K562 (cell line): ENCODE measurements around the gene ZNF865. TPM values are rescaled to one million over a fixed set of nuclear protein-coding genes. Genes with fewer than 3 reads are reported as not detected.

Experiments used
- HDAC6 ChIP-seq: IDR thresholded peaks from 2 replicates; pipeline ENCODE4 v1.6.1; 2012; ENCODE audit warnings: low read depth, mild to moderate bottlenecking, control low read depth, inconsistent platforms, low read length, moderate library complexity
- HNRNPK ChIP-seq: fragments of 200-400 bp; formaldehyde crosslinking; IDR thresholded peaks from one replicate; pipeline ENCODE4 v1.6.1; 2018; ENCODE audit warnings: mild to moderate bottlenecking, low read depth, low read length; ENCODE audit not compliant: poor library complexity, severe bottlenecking
- HOXB6 ChIP-seq: fragments of 250-450 bp; sonication (Bioruptor Pico); IDR thresholded peaks from 2 replicates; pipeline ENCODE4 v1.5.1; 2022; ENCODE audit warnings: mild to moderate bottlenecking, borderline replicate concordance
- NR2C1 ChIP-seq, 2 experiments: fragments of 450-650 bp; IDR thresholded peaks; 2 replicates each; pipeline ENCODE4 v1.6.1; 2017; ENCODE audit warnings: mild to moderate bottlenecking in 2 of 2, antibody characterized with exemption in 1 of 2, inconsistent platforms in 1 of 2, missing compliant biosample characterization in 1 of 2, missing genetic modification characterization in 1 of 2
- OTX1 ChIP-seq: fragments of 450-650 bp; formaldehyde crosslinking; IDR thresholded peaks from 2 replicates; pipeline ENCODE4 v1.4.0; 2022; ENCODE audit warnings: mild to moderate bottlenecking
- RAD21 ChIP-seq, 2 experiments: fragments of 250-450 bp in 1 of 2; fragments of 450-650 bp in 1 of 2; sonication (Bioruptor Pico) in 1 of 2; formaldehyde crosslinking in 1 of 2; IDR thresholded peaks in 1 of 2; conservative IDR thresholded peaks in 1 of 2; 2 replicates each; pipeline versions ENCODE4 v1.4.0 to v1.8.0; 2020 to 2022; ENCODE audit warnings: mild to moderate bottlenecking in 2 of 2, moderate library complexity in 1 of 2
- TAL1 ChIP-seq: fragments of 450-650 bp; IDR thresholded peaks from 2 replicates; pipeline ENCODE4 v1.6.1; 2016; ENCODE audit warnings: mild to moderate bottlenecking
- WHSC1 ChIP-seq: IDR thresholded peaks from one replicate; pipeline ENCODE4 v1.6.1; 2012; ENCODE audit warnings: low read length, control low read depth, inconsistent platforms
- YBX1 ChIP-seq: fragments of 450-650 bp; IDR thresholded peaks from 2 replicates; pipeline ENCODE4 v1.7.1; 2016; ENCODE audit warnings: mild to moderate bottlenecking
- ZBTB17 ChIP-seq: fragments of 450-650 bp; formaldehyde crosslinking; IDR thresholded peaks from 2 replicates; pipeline ENCODE4 v1.4.0; 2020; ENCODE audit warnings: mild to moderate bottlenecking
- ZKSCAN1 ChIP-seq: fragments of 150-350 bp; IDR thresholded peaks from 2 replicates; pipeline ENCODE4 v1.6.1; 2016; ENCODE audit warnings: low read depth, low read length
- ZNF184 ChIP-seq: sonication (generic); formaldehyde crosslinking; IDR thresholded peaks from 2 replicates; pipeline ENCODE4 v1.5.0; 2020; ENCODE audit warnings: missing genetic modification reagents
- ZNF282 ChIP-seq: sonication (generic); formaldehyde crosslinking; IDR thresholded peaks from 2 replicates; pipeline ENCODE4 v1.8.1; 2023; ENCODE audit warnings: missing genetic modification reagents
- ZNF778 ChIP-seq: fragments of 450-650 bp; formaldehyde crosslinking; IDR thresholded peaks from 2 replicates; pipeline ENCODE4 v1.4.0; 2020; ENCODE audit warnings: mild to moderate bottlenecking, moderate library complexity
- polyA plus RNA-seq, 8 experiments: library from polyadenylated mRNA; depleted of rRNA in 4 of 8; stranded (reverse) in 5 of 8; unstranded in 3 of 8; fragments of >200 nt; fragmentation: Nextera tagmentation in 2 of 8; fragmentation: Illumina TruSeq in 1 of 8; extraction: Ambion mirVana in 2 of 8; extraction: Trizol in 1 of 8; gene quantifications; 2 replicates each; pipeline versions ENCODE4 v1.2.1 to v1.2.3, GENCODE V29; 2011 to 2014; ENCODE audit warnings: inconsistent platforms in 1 of 8, missing spikeins in 1 of 8
- total RNA-seq, 7 experiments: library from RNA; depleted of rRNA in 6 of 7; stranded (reverse); fragments of >200 nt in 6 of 7; fragmentation: Illumina TruSeq in 2 of 7; extraction: Trizol in 2 of 7; gene quantifications; 2 replicates each; pipeline versions ENCODE4 v1.2.1 to v1.2.3, GENCODE V29; 2011 to 2021; ENCODE audit warnings: low replicate concordance in 1 of 7
- TF ChIP-seq, protein P1 (sequence below), 3 experiments: fragments of 200-800 bp in 1 of 3; fragments of 250-450 bp in 1 of 3; fragments of 450-650 bp in 1 of 3; sonication (Bioruptor Pico) in 1 of 3; sonication (Bioruptor generic) in 1 of 3; formaldehyde crosslinking in 1 of 3; IDR thresholded peaks; 2 replicates each; pipeline versions ENCODE4 v1.6.1 to v1.8.0; 2016 to 2022; ENCODE audit warnings: mild to moderate bottlenecking in 2 of 3, missing genetic modification characterization in 2 of 3, missing compliant biosample characterization in 1 of 3, moderate library complexity in 1 of 3
- TF ChIP-seq, protein P2 (sequence below): sonication (generic); formaldehyde crosslinking; IDR thresholded peaks from 2 replicates; pipeline ENCODE4 v1.9.0; 2022; ENCODE audit warnings: mild to moderate bottlenecking, missing genetic modification reagents

ZNF865 gene
- total and polyA plus RNA-seq, 9 of the 15 experiments (the other 6 are each of a cell fraction or from before 2014, with no cell fraction given): 0.40 to 18.8 (median 1.6) TPM; not detected in 2

DNA sequence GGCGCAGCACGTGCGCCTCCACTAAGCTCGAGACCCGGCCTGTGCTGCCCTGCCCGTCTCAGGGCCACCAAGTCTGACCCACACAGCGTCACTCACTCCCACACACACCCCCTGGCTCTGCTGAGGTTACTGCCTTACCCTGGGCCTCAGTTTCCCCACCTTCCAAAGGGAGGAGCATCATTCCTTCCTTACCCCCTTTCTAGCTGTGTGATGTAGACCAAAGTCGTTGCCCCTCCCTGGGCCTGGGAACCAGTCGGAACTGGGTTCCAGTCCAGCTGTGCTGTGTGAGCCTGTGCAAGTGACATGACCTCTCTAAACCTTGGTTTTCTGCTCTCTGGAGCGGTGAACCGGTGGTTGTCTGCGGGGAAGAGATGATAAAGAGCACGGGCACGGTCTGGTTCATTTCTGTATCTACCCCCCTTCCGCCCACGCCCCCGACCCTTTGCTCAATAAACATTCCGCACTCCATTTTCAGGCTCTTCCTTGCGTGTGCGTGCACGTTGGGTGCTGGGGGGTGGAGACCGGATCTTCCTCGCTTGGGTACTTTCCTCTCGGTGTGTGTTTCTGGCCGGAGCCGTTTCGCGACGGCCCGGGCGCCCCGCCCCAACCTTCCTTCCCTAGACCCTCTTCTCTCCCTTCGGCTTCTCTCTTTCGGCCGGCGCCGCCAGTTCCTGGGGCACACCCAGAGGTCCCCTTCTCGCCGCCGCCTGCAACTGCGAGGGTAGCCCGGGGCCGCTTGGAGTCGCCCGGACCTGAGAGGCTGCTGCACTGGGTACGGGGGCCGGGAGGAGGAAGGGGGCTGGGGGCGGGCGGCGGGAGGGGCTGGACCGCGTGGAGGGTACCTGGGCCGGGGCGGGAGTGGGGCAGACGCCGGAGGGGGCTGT is 37.8 kb downstream of the ZNF865 start, which contains the start of gene ZNF581 (continued):
- TF ChIP-seq, protein P1, sequence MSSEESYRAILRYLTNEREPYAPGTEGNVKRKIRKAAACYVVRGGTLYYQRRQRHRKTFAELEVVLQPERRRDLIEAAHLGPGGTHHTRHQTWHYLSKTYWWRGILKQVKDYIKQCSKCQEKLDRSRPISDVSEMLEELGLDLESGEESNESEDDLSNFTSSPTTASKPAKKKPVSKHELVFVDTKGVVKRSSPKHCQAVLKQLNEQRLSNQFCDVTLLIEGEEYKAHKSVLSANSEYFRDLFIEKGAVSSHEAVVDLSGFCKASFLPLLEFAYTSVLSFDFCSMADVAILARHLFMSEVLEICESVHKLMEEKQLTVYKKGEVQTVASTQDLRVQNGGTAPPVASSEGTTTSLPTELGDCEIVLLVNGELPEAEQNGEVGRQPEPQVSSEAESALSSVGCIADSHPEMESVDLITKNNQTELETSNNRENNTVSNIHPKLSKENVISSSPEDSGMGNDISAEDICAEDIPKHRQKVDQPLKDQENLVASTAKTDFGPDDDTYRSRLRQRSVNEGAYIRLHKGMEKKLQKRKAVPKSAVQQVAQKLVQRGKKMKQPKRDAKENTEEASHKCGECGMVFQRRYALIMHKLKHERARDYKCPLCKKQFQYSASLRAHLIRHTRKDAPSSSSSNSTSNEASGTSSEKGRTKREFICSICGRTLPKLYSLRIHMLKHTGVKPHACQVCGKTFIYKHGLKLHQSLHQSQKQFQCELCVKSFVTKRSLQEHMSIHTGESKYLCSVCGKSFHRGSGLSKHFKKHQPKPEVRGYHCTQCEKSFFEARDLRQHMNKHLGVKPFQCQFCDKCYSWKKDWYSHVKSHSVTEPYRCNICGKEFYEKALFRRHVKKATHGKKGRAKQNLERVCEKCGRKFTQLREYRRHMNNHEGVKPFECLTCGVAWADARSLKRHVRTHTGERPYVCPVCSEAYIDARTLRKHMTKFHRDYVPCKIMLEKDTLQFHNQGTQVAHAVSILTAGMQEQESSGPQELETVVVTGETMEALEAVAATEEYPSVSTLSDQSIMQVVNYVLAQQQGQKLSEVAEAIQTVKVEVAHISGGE (CRISPR knock-in tag; IDR thresholded peaks at IDR 0.05): peak; percentile 95 to 99 (median 99)
- TF ChIP-seq, protein P2, sequence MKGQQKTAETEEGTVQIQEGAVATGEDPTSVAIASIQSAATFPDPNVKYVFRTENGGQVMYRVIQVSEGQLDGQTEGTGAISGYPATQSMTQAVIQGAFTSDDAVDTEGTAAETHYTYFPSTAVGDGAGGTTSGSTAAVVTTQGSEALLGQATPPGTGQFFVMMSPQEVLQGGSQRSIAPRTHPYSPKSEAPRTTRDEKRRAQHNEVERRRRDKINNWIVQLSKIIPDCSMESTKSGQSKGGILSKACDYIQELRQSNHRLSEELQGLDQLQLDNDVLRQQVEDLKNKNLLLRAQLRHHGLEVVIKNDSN (CRISPR knock-in tag): no peak
- TF ChIP-seq HDAC6 (no peak), OTX1 (no peak), ZNF184 (CRISPR knock-in tag) (no peak), YBX1 (no peak), WHSC1 (no peak), TAL1 (no peak), ZNF282 (CRISPR knock-in tag) (no peak), RAD21 (CRISPR knock-in tag; conservative IDR thresholded peaks at IDR 0.05 in 1 of 2, IDR thresholded peaks at IDR 0.05 in 1 of 2) (no peak), ZKSCAN1 (peak; percentile 54; the same call in 1 of the 2 replicates), HOXB6 (no peak), NR2C1 (IDR thresholded peaks at IDR 0.05) (peak; percentile 42; the same call in 1 of the 2 replicates), NR2C1 (tag; IDR thresholded peaks at IDR 0.05) (peak; percentile 78), HNRNPK (no peak), ZNF778 (no peak), ZBTB17 (CRISPR knock-in tag) (peak; percentile 32; the same call in 1 of the 2 replicates)
